ENCODE data around the gene CCDC47. TPM values are rescaled to one million over a fixed set of nuclear protein-coding genes. Genes with fewer than 3 reads are reported as not detected.
A peak's percentile ranks its signal among the peaks of the same experiment; 100 is the strongest.

The CCDC47 gene
- total and polyA plus RNA-seq, 2 of the 13 experiments (the other 11 are each of a cell fraction or from before 2014, with no cell fraction given), result 59.3 to 99.5 TPM

DNA sequence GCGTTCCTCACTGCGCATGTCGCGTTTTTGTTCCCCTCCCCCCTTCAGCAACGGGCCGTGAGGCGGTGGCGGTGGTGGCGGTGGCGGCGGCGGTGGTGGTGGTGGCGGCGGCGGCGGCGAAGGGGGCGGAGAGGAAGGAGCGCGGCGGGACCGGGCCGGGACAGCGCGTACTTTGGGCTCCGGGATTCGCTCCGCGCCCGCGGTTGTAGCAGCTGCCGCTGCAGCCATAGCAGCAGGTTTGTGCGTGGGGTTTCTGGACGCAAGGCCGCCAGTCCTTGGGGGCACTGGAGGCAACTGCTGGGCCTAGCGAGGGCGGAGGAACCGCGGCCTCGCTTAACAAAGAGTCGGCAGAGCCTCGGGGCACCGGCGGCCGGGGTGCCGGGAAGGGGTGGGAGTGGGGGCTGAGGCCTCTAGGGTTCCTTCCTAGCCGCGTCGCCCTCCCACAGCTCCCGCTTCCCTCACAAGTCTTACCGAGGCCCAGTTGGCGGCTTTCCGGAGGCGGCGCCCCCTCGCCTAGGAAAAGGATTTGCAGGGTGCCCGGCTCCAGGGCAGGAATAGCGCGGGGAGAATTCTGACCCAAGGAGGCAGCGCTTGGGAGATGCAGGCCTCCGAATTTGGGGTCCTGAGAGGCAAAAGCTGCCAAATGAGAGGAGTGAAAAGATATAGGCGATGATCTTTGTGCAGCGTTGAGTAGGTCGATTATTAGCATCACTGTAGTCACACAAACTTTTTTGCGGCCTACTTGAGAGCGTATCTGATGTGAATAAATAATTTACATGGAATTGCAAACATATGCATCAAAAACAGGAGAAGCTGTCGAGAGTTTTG lies 958 bp upstream of the CCDC47 start, which contains the start of gene DDX42 (continued):
- TF ChIP-seq ZNF609 (CRISPR knock-in tag; IDR thresholded peaks at IDR 0.05; ENCODE audit: borderline replicate concordance) (no peak), ZMYM2 (CRISPR knock-in tag; IDR thresholded peaks at IDR 0.05) (no peak), ZSCAN25 (CRISPR knock-in tag; IDR thresholded peaks at IDR 0.05) (no peak; the same call in 1 of the 2 replicates), TMF1 (CRISPR knock-in tag; IDR thresholded peaks at IDR 0.05; ENCODE audit: low read depth) (peak; percentile 94), ZFX (CRISPR knock-in tag; IDR thresholded peaks at IDR 0.05; ENCODE audit: low read depth) (peak; percentile 93), TP53 (CRISPR knock-in tag; conservative IDR thresholded peaks at IDR 0.05) (no peak), HMGXB4 (CRISPR knock-in tag; IDR thresholded peaks at IDR 0.05; ENCODE audit: borderline replicate concordance in 1 of 2, low read depth in 1 of 2) (peak; percentile 43 to 78; a peak in 1 of 4 replicates), ATAD3A (CRISPR knock-in tag; IDR thresholded peaks at IDR 0.05) (0 out of 2 replicates have a peak, but pooled peaks have one; percentile 61), CHCHD3 (CRISPR knock-in tag; IDR thresholded peaks at IDR 0.05) (peak; percentile 56; the same call in 1 of the 2 replicates), ZNF558 (CRISPR knock-in tag; IDR thresholded peaks at IDR 0.05; ENCODE audit: borderline replicate concordance) (peak; percentile 86; the same call in 1 of the 2 replicates), PAF1 (CRISPR knock-in tag; IDR thresholded peaks at IDR 0.05) (no peak), STAT5B (CRISPR knock-in tag; IDR thresholded peaks at IDR 0.05) (no peak)
